HG03108 (cell line): Measurements from ENCODE around the gene SLC25A21.

Source experiments
- ATAC-seq: cut with Tn5 transposase; IDR thresholded peaks from one replicate; pipeline ENCODE4 v1.9.1; 2021; ENCODE audit warnings: moderate library complexity; ENCODE audit not compliant: unreplicated experiment

The SLC25A21 gene

GRCh38 chr14:36657399-36658122 lies 514.8 kb downstream of the SLC25A21 start:
- no peak for ATAC-seq

GRCh38 chr14:36656687-36657398 lies 515.6 kb downstream of the SLC25A21 start:
- no peak for ATAC-seq

GRCh38 chr14:36655963-36656686 lies 516.3 kb downstream of the SLC25A21 start:
- no peak for ATAC-seq

- ATAC-seq, result no peak
Observed at GRCh38 chr14:36655571-36655962, 516.8 kb downstream of the SLC25A21 start.

- no peak for ATAC-seq
Observed at GRCh38 chr14:36654794-36655381, 517.5 kb downstream of the SLC25A21 start.

GRCh38 chr14:36653962-36654793 lies 518.2 kb downstream of the SLC25A21 start:
- no peak for ATAC-seq

GRCh38 chr14:36653413-36653812 lies 519.0 kb downstream of the SLC25A21 start:
- ATAC-seq, result no peak

- ATAC-seq, result no peak
Observed at GRCh38 chr14:36652542-36653201, 519.7 kb downstream of the SLC25A21 start.

- no peak for ATAC-seq
Observed at GRCh38 chr14:36649872-36650650, 522.3 kb downstream of the SLC25A21 start.

GRCh38 chr14:36647824-36648753 lies 524.3 kb downstream of the SLC25A21 start:
- no peak for ATAC-seq

GRCh38 chr14:36647417-36647823 lies 525.0 kb downstream of the SLC25A21 start:
- no peak for ATAC-seq

- no peak for ATAC-seq
Observed at GRCh38 chr14:36646664-36647416, 525.6 kb downstream of the SLC25A21 start.

GRCh38 chr14:36633580-36633979 lies 538.8 kb downstream of the SLC25A21 start:
- no peak for ATAC-seq
